Smooth muscle cell (in vitro differentiated cells): Measurements from ENCODE around the gene CEACAM4. TPM values are rescaled to one million over a fixed set of nuclear protein-coding genes. Genes with fewer than 3 reads are reported as not detected.

ENCODE experiments used
- DNase-seq: peaks from one replicate; lab custom pipeline; 2025; ENCODE audit not compliant: unreplicated experiment; lab: John Stamatoyannopoulos, UW
- H2AFZ ChIP-seq: fragments of 200-600 bp; sonication (generic); 2 replicates; pipeline ENCODE4 v1.6.0; 2016; ENCODE audit warnings: antibody characterized with exemption, low read depth, mild to moderate bottlenecking
- H3F3A ChIP-seq: fragments of 200-600 bp; sonication (generic); 2 replicates; pipeline ENCODE4 v1.6.0; 2017; ENCODE audit warnings: antibody characterized with exemption, low read depth
- H3K27ac ChIP-seq: fragments of 200-600 bp; sonication (generic); 2 replicates; pipeline ENCODE4 v1.5.1; 2016; ENCODE audit warnings: low read depth, mild to moderate bottlenecking
- H3K27me3 ChIP-seq: fragments of 200-600 bp; sonication (generic); 2 replicates; pipeline ENCODE4 v1.6.1; 2016; ENCODE audit warnings: low read depth, mild to moderate bottlenecking
- H3K36me3 ChIP-seq: fragments of 200-600 bp; sonication (generic); 2 replicates; pipeline ENCODE4 v1.5.1; 2016; ENCODE audit warnings: low read depth
- H3K4me1 ChIP-seq: fragments of 200-600 bp; sonication (generic); 2 replicates; pipeline ENCODE4 v1.5.1; 2016; ENCODE audit warnings: low read depth
- H3K4me2 ChIP-seq: fragments of 200-600 bp; sonication (generic); 2 replicates; pipeline ENCODE4 v1.6.0; 2016; ENCODE audit warnings: mild to moderate bottlenecking
- H3K4me3 ChIP-seq: fragments of 200-600 bp; sonication (generic); 2 replicates; pipeline ENCODE4 v1.5.1; 2016; ENCODE audit warnings: mild to moderate bottlenecking
- H3K79me2 ChIP-seq: fragments of 200-600 bp; sonication (generic); 2 replicates; pipeline ENCODE4 v1.6.0; 2016; ENCODE audit warnings: low read depth, mild to moderate bottlenecking
- H3K9ac ChIP-seq: fragments of 200-600 bp; sonication (generic); 2 replicates; pipeline ENCODE4 v1.6.0; 2016; ENCODE audit warnings: low read depth
- H3K9me3 ChIP-seq: fragments of 200-600 bp; sonication (generic); replicated peaks from 2 replicates; pipeline ENCODE4 v1.5.1; 2016; ENCODE audit warnings: low read depth
- H4K20me1 ChIP-seq: fragments of 200-600 bp; sonication (generic); 2 replicates; pipeline ENCODE4 v1.6.0; 2016; ENCODE audit warnings: low read depth
- CTCF ChIP-seq: fragments of 200-600 bp; sonication (generic); IDR thresholded peaks from 2 replicates; pipeline ENCODE4 v1.5.1; 2017; ENCODE audit warnings: borderline replicate concordance, mild to moderate bottlenecking, antibody characterized with exemption; ENCODE audit not compliant: insufficient read depth, poor library complexity, severe bottlenecking
- WGBS: methylation state at CpG from one replicate; pipeline ENCODE4 v1.1.7; 2016; ENCODE audit warnings: low lambda C conversion rate; 5-methylcytosine and 5-hydroxymethylcytosine counted together
- polyA plus RNA-seq: library from polyadenylated mRNA; unstranded; fragments of >200 nt; fragmentation: Nextera tagmentation; extraction: Ambion mirVana; gene quantifications from 2 replicates; pipeline ENCODE4 v1.2.1, GENCODE V29; 2016
- total RNA-seq: library from RNA; depleted of rRNA; stranded (reverse); fragments of >200 nt; gene quantifications from 2 replicates; pipeline ENCODE4 v1.2.3, GENCODE V29; 2014

The CEACAM4 gene
- not detected in 2 replicates for total RNA-seq
- not detected in 2 replicates for polyA plus RNA-seq

GRCh38 chr19:41626877-41627276 is at the start of gene CEACAM4:
Gene CEACAM4 (minus strand): TSS chr19:41627074. CDS start chr19:41626963, 111 bp downstream.
- Histone ChIP-seq H3K79me2 (no peaks in the 10 kb centered on the region), H3K4me3 (no peak within 1 kb of the TSS), H3K36me3 (no peaks in the 10 kb centered on the region), H3F3A (no peaks in the 10 kb centered on the region), H3K9me3 (no peaks in the 10 kb centered on the region), H3K4me1 (no peaks in the 10 kb centered on the region), H2AFZ (no peak within 1 kb of the TSS), H4K20me1 (no peaks in the 10 kb centered on the region), H3K4me2 (no peak within 1 kb of the TSS), H3K27ac (no peak within 1 kb of the TSS), H3K27me3 (no peaks in the 10 kb centered on the region), H3K9ac (no peak within 1 kb of the TSS)
- DNase-seq: no peak
- WGBS: 73% methylated on average over 7 of the region's 7 CpGs
- TF ChIP-seq CTCF: no peak

GRCh38 chr19:41671486-41671885 is 44.6 kb upstream of the CEACAM4 start:
- DNase-seq: no peak
- Histone ChIP-seq H2AFZ (no peak overlapping the region), H3K27me3 (no peaks in the 10 kb centered on the region), H3F3A (no peaks in the 10 kb centered on the region), H3K9ac (no peak overlapping the region), H4K20me1 (no peaks in the 10 kb centered on the region), H3K36me3 (no peaks in the 10 kb centered on the region), H3K4me1 (no peaks in the 10 kb centered on the region), H3K79me2 (no peaks in the 10 kb centered on the region), H3K4me2 (no peak overlapping the region), H3K27ac (no peak overlapping the region), H3K4me3 (no peak overlapping the region), H3K9me3 (peaks cover 3% of the 10 kb centered on the region)
- WGBS: 69% methylated on average over 5 of the region's 5 CpGs
- no peak for TF ChIP-seq CTCF

- Histone ChIP-seq H3K9me3 (peaks cover 8% of the 10 kb centered on the region), H3K4me1 (no peaks in the 10 kb centered on the region), H3K27ac (no peak overlapping the region), H4K20me1 (no peaks in the 10 kb centered on the region), H3K9ac (no peak overlapping the region), H3K27me3 (no peaks in the 10 kb centered on the region), H3K79me2 (no peaks in the 10 kb centered on the region), H3K36me3 (no peaks in the 10 kb centered on the region), H3K4me3 (no peak overlapping the region), H2AFZ (no peak overlapping the region), H3F3A (no peaks in the 10 kb centered on the region), H3K4me2 (no peak overlapping the region)
- DNase-seq: no peak
- no peak for TF ChIP-seq CTCF
These were observed 43.9 kb upstream of the CEACAM4 start for GRCh38 chr19:41670755-41671154.

GRCh38 chr19:41668315-41668714 is 41.4 kb upstream of the CEACAM4 start:
- no peaks in the 10 kb centered on the region for H3K79me2 ChIP-seq
- no peaks in the 10 kb centered on the region for H4K20me1 ChIP-seq
- H3K4me2 ChIP-seq: no peak overlapping the region
- H3F3A ChIP-seq: no peaks in the 10 kb centered on the region
- no peak for TF ChIP-seq CTCF
- H2AFZ ChIP-seq: no peak overlapping the region
- no peak for DNase-seq
- WGBS: 33% methylated on average over 1 of the region's 1 CpG
- no peaks in the 10 kb centered on the region for H3K36me3 ChIP-seq
- H3K9me3 ChIP-seq: peaks cover 6% of the 10 kb centered on the region
- no peaks in the 10 kb centered on the region for H3K4me1 ChIP-seq
- no peak overlapping the region for H3K9ac ChIP-seq
- no peak overlapping the region for H3K4me3 ChIP-seq
- H3K27ac ChIP-seq: no peak overlapping the region
- H3K27me3 ChIP-seq: no peaks in the 10 kb centered on the region
